ENCODE measurements around the gene GAL3ST2. TPM values are rescaled to one million over a fixed set of nuclear protein-coding genes. Genes with fewer than 3 reads are reported as not detected.

Gene GAL3ST2
- polyA plus RNA-seq, 1 experiment = not detected

GRCh38 chr2:241811952-241812729 is 35.5 kb downstream of the GAL3ST2 start:
- Histone ChIP-seq H3K27ac (ENCODE audit: low read depth, low read length) (no peak overlapping the region), H3K27me3 (ENCODE audit: control insufficient read depth, insufficient read depth, low read length) (no peaks in the 10 kb centered on the region), H3K4me3 (ENCODE audit: low read depth, low read length) (no peak overlapping the region), H3K9me3 (ENCODE audit: control insufficient read depth, insufficient read depth, low read length) (peaks cover 6% of the 10 kb centered on the region; the same call in 1 of the 2 replicates)
- TF ChIP-seq, protein P1, sequence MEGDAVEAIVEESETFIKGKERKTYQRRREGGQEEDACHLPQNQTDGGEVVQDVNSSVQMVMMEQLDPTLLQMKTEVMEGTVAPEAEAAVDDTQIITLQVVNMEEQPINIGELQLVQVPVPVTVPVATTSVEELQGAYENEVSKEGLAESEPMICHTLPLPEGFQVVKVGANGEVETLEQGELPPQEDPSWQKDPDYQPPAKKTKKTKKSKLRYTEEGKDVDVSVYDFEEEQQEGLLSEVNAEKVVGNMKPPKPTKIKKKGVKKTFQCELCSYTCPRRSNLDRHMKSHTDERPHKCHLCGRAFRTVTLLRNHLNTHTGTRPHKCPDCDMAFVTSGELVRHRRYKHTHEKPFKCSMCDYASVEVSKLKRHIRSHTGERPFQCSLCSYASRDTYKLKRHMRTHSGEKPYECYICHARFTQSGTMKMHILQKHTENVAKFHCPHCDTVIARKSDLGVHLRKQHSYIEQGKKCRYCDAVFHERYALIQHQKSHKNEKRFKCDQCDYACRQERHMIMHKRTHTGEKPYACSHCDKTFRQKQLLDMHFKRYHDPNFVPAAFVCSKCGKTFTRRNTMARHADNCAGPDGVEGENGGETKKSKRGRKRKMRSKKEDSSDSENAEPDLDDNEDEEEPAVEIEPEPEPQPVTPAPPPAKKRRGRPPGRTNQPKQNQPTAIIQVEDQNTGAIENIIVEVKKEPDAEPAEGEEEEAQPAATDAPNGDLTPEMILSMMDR (IDR thresholded peaks at IDR 0.05; ENCODE audit: low read depth, low read length) = no peak
- ChIA-PET POLR2A (no interaction called here), CTCF (no interaction called here)
- DNase-seq (ENCODE audit: low read depth, low spot score) = no peak

GRCh38 chr2:241812730-241813643 is 36.4 kb downstream of the GAL3ST2 start:
- ChIA-PET POLR2A (no interaction called here), CTCF (no interaction called here)
- no peak overlapping the region for H3K27ac ChIP-seq (ENCODE audit: low read depth, low read length)
- TF ChIP-seq, protein P1 (IDR thresholded peaks at IDR 0.05; ENCODE audit: low read depth, low read length) = no peak
- DNase-seq (ENCODE audit: low read depth, low spot score) = no peak
- no peak overlapping the region for H3K4me3 ChIP-seq (ENCODE audit: low read depth, low read length)
- peaks cover 3% of the 10 kb centered on the region for H3K27me3 ChIP-seq (ENCODE audit: control insufficient read depth, insufficient read depth, low read length)
- peaks cover 6% of the 10 kb centered on the region; the same call in 1 of the 2 replicates for H3K9me3 ChIP-seq (ENCODE audit: control insufficient read depth, insufficient read depth, low read length)

DNA sequence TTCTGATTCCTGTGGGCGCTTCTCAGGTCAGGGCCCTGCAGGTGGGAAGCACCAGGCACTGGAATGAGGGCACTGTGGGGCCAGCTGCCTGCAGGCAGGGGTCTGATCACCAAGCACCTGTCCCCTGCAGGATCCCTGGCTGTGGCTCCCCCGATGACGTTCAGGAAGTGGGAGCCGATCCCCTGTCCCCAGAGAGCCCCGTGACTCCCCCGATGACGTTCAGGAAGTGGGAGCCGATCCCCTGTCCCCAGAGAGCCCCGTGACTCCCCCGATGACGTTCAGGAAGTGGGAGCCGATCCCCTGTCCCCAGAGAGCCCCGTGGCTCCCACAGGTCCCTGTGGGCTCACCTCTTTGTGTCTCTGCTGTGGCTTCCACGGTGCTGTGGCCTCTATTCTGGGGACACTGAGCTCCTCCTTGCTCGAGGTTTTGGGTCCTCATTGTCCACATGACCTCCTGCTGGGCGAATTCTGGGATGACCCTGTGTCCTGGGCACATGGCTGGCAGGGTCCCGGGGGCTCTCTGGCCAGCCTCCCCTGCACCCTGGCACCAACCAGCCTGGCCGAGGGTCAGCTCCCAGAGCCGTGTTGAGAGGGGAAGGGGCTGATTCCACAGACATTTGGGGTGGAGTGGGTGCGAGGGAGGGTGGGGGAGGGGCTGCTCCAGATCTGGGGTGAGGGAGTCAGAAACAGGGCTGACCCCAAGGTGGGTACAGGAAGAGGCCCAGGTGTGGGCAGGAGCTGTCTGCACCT is 37.2 kb downstream of the GAL3ST2 start:
- Histone ChIP-seq H3K9me3 (ENCODE audit: control insufficient read depth, insufficient read depth, low read length) (peaks cover 15% of the 10 kb centered on the region), H3K4me3 (ENCODE audit: low read depth, low read length) (no peak overlapping the region), H3K27ac (ENCODE audit: low read depth, low read length) (no peak overlapping the region), H3K27me3 (ENCODE audit: control insufficient read depth, insufficient read depth, low read length) (peaks cover 3% of the 10 kb centered on the region)
- no peak for DNase-seq (ENCODE audit: low read depth, low spot score)
- ChIA-PET POLR2A (no interaction called here), CTCF (no interaction called here)
- TF ChIP-seq, protein P1 (IDR thresholded peaks at IDR 0.05; ENCODE audit: low read depth, low read length) = no peak

DNA sequence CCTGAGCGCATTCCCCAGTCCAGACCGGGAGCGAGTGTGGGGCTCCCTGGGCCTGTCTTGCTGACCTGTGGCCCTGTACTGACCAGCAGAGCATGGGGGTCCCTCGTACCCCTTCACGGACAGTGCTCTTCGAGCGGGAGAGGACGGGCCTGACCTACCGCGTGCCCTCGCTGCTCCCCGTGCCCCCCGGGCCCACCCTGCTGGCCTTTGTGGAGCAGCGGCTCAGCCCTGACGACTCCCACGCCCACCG is 37.7 kb downstream of the GAL3ST2 start:
- POLR2A ChIA-PET = no interaction called here
- peaks cover 20% of the 10 kb centered on the region for H3K9me3 ChIP-seq (ENCODE audit: control insufficient read depth, insufficient read depth, low read length)
- TF ChIP-seq, protein P1 (IDR thresholded peaks at IDR 0.05; ENCODE audit: low read depth, low read length) = no peak
- DNase-seq (ENCODE audit: low read depth, low spot score) = no peak
- CTCF ChIA-PET = no interaction called here
- H3K27ac ChIP-seq (ENCODE audit: low read depth, low read length) = no peak overlapping the region
- peaks cover 3% of the 10 kb centered on the region for H3K27me3 ChIP-seq (ENCODE audit: control insufficient read depth, insufficient read depth, low read length)
- no peak overlapping the region for H3K4me3 ChIP-seq (ENCODE audit: low read depth, low read length)

Data from AG04450 (cell line).